Hepatic stellate cell (primary cell): Measurements from ENCODE around the gene PDCD10.
A peak's percentile ranks its signal among the peaks of the same experiment; 100 is the strongest.

Experiments
- DNase-seq: peaks from one replicate; pipeline ENCODE4 v3.0.0; 2011; ENCODE audit warnings: low spot score

The PDCD10 gene

DNA sequence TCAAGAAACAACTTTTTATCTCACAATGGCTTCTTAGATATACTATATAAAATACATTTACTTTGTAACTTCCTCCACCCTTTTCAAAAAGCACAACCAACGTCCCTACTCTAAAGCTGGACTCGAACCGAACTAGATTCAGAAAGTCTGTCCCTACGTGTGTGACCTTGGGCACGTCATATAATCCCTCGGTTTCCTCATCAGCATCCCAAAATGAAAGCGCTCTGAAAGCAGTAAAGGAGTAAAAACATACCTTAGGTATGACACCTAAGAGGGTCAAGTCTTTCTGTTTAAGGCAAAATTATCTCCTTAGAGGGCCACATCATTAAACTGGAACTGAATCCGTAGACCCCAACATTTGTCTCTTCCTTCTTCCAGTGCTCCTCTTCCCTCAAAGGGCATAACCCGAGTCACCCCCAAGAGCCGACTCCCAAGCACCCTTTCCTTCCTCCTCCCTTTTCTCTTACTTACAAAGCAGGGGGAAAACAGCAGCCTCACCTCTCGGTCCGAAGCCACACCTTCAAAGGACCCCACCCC lies 663 bp downstream of the PDCD10 start:
- DNase-seq, result no peak

DNA sequence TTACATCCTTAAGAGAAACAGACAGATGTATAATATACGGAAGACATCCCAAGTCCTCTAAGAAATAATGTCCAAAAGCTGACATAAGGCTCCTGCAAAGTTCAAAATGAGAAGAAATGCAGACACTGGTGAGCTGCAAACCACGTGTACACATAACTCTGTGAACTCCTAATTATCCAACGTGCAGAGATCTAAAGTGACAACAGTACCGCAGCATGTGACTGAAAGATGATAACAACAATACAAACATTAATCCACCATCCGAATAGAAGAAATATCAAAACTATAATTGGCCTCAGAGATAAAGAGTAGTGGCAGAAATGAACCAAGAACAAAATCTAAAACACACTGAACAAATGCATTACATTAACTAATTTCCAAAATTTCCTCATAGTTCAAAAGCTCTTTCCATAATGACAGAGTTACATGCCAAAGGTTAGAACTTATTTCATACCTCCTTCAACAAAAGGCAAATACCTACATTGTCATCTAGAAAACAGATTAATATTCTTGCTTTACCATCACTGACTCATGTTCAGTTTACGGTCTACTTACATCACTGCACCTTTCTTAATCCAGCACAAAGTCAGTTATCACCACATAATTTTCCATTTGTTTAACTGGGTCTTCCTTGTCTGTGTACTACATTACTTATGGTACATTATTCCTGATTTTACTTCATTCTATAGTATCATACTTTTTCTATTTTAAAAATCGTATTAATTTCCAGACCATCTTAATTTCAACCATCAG lies 2.2 kb downstream of the PDCD10 start:
- no peak for DNase-seq

DNA sequence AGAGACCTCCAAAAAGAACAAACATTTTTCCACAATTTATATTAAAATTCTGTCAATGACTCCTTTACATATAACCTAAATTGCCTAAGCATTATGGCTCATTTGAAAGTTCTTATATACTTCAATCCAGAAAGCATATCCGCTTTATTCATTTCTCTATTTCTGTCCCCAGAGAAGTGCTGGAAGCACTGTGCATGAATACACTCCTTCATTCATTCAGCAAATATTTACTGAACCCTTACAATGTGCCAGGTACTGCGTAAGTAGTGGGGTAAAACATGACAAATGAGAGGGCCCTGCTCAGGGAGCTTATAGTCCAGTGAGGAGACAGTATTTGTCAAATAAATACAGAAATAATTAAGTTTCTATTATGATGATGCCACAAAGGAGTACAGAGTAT lies 3.3 kb downstream of the PDCD10 start:
- no peak for DNase-seq

DNA sequence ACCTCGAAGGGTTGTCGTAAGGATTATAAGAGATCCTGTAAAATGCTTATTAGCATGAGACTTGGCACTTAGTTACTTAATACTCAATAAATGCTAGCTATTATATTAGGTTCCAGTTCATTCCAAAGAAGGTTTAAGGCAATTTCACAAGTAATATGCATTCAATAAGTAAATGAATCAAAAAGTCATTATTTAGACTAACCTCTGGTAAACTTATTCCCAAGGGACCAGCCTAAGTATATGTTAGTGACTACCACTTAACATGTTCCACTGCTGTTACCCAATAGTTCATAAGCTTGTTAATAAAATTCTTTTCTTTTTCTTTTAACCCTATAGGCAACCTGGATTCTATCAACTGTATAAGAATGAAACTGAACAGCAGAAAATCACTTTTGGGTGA lies 5.1 kb downstream of the PDCD10 start:
- DNase-seq, result no peak

DNA sequence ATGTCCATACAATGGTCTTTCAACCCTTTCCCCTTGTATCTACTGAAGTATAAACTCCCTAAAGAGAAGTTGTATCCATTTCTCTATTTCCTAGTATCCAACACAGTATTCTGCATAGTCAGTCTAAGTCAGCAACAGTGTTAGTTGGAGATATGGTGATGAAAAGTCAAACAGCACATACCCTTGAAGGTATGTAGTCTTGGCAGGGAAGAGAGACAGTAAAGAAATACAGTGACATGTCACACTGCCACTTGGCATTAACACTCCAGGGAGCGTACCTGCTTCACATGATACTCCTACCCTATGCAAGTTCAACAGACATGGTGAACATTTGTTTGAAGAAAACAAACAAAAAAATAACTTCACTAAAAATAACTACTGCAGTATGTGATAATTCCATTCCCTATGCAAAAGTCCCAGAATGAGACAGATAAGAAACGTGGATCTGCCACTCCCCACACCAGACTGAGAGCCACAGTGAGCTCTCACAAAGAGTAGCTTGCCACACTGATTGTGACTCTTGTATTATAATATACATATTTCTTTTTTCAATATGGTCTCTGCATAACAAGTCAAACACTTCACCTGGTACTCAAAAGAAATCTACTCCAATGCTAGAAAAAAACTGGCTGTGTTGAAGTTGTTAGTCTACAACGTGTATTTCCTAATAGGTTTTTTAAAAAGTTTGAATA lies 5.9 kb downstream of the PDCD10 start:
- no peak for DNase-seq

DNA sequence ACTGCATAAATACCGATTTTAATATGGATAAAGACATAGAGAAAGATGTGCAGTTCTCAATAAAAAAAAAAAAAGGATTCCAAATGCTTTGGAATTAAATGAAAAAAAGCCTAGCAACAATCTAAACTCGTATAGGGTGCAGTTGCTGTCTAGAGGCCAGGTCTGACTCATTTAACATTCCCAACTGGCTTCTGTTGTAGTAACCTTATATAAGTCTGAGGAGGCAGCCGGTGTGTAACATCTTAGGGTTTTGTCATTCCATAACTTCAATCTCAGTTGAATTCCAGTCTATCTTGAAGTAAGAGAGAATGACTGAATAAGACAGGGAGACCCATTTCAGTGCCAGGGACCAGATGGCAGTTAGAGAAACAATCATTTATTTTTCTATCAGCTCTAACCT lies 6.5 kb downstream of the PDCD10 start:
- DNase-seq, result peak; percentile 54

DNA sequence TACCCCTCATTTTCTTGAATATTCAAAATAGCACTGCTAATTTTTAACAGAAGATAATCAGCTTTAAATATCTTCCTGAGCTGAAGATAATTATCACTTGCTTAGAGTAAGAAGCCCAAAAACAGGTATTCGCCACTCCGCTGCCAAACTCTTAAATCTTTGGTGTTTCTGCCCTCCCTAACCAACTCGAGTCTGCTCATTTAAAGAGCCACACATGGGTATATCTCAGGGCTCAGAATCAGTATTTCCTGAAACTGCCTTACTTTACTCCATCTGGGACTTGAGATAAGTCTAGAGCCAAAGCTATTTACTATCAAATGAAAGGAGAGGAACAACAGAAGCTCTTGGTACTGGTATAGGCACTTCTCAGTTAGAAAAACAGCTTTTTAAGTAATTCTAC lies 10.8 kb downstream of the PDCD10 start:
- DNase-seq, result no peak

DNA sequence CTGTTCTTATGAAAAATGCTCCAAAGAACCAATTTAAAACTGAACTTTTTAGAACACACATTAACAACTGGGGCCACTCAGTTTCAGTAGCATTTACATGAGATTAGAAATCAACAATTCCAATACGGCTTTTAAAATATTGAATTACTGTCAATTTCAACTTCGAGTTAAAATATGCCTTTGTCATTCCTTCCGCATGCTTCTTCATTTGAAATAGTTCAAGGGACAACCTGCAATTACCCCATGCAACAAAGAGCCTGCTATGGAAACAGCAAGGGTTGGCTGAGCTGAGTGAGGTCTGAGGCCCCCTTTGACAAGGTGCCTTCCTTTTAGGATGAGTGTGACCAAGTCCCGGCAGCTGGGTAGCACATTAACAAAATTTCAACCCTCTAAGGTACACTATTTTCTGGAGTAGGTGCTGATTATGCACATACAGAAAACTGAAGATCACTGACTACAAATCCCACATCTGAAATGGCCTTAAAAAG lies 11.6 kb downstream of the PDCD10 start:
- no peak for DNase-seq

DNA sequence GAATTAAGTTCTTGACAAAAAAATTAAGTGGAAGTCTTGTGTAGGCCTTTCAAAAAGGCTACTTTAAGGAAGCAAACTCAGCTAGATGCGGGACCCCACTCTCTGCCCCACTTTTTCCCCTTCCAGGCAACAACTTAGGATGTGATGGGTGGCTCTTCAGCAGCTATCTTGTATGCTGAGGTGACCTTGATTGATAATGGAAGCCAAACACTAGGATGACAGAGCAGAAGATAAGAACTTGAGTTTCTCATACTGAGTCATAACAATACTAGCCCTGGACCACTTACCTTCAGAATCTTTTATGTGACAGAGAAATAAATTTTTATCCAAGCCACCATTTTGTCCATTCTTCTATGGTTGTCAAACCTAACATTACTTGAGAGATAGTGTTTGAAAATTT lies 16.1 kb downstream of the PDCD10 start:
- DNase-seq, result no peak

DNA sequence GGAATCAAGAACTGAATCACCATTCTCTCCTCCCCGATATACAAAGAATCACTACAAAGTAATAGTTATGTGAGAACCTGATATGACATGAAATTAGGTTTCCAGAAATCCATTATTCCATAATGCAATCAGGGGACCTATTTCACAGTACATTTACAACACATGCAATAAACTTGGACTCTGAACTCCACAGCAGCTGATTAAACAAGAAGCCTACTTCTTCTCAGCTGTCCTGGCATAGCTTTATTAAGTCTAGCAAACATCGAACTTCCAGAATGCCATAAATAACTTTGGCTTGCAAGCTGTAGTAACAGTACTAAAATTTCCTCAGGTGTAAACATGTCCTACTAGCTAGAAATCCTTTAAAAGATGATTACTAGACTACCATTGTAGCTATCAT lies 17.8 kb downstream of the PDCD10 start:
- no peak for DNase-seq

DNA sequence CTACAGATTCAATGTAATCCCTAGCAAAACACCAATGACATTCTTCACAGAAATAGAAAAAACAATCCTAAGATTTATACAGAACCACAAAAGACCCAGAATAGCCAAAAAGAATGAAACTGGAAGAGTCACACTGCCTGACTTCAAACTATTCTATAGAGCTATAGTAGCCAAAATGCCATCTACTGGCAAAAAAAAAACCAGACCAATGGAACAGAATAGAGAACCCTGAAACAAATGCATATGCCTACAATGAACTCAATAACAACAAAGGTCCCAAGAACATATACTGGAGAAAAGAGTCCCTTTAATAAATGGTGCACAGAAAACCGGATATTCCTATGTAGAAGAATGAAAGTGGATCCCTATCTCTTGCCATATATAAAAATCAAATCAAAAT lies 19.8 kb downstream of the PDCD10 start:
- no peak for DNase-seq

DNA sequence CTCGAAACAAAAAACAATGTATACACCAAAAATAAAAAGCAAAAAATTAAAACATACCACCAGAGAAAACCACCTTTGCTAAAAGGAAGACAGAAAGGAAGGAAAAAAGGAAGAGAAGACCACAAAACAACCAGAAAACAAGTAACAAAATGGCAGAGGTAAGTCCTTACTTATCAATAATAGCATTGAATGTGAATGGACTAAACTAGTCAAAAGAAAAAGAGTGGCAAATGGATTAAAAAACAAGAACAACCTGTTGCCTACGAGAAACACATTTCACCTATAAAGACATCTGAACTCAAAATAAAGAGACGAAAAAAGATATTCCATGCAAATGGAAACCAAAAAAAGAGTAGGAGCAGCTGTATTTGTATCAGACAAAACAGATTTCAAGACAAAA lies 22.2 kb downstream of the PDCD10 start:
- DNase-seq, result no peak

DNA sequence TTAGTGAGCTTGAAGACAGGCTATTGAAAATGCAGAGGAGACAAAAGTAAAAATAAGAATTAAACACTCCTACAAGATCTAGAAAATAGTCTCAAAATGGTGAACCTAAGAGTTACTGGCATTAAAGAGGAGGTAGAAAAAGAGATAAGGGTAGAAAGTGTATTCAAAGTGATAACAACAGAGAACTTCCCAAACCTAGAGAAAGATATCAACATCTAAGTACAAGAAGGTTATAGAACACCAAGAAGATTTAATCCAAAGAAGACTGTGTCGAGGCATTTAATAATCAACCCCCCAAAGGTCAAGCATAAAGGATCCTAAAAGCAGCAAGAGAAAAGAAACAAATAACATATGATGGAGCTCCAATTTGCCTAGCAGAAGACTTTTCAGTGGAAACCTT lies 23.3 kb downstream of the PDCD10 start:
- no peak for DNase-seq

DNA sequence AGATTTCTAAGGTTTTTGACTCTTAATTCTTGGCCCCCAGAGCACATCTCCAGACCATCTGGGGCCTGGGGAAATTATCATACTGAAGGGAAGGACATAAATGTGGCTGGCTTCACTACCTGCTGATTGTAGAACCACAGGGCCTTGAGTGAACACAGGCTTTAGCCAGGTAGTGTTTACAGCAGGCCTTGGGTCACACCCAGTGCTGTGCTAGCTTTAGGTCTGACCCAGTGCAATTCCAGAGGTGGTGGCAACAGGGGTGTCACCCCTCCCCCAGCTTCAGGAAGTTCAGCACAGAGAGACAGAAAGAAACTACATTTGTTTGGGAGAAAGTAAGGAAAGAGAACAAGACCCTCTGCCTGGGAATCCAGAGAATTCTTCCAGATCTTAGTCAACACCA lies 24.1 kb downstream of the PDCD10 start:
- no peak for DNase-seq

DNA sequence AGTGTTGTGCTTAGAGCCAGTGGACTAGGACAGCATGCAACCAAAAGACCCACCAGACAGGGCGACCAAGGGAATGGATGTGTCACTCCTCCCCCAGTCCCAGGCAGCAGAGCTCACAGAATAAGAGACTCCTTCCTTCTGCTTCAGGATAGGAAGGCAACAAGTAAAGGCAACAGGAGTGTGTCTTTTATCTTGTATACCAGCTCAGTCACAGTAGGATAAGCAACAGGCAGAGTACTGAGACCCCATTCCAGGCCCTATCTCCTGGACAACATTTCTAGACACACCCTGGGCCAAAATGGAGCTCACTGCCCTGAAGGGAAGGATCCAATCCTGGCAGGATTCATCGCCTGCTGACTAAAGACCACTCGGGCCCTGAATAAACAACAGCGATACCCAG lies 25.0 kb downstream of the PDCD10 start:
- DNase-seq, result no peak

DNA sequence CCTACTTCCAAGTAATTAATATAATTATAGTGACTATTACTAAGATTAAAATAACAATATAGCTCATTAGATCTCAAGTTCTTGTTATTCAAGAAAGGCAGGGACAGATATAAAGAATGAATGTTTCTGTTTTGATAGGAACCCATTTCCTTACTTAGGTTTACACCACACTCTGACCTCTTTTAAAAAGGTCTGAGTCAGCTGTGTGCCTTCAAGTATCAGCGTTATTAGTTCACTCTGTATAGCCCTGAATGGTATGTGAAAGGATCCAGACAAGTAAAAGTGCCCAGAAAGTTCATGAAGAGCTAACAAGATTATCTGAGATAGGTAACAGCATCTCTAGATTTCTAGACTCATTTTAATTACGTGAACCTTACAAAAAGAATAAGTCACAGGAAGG lies 28.9 kb downstream of the PDCD10 start:
- peak; percentile 7 for DNase-seq

DNA sequence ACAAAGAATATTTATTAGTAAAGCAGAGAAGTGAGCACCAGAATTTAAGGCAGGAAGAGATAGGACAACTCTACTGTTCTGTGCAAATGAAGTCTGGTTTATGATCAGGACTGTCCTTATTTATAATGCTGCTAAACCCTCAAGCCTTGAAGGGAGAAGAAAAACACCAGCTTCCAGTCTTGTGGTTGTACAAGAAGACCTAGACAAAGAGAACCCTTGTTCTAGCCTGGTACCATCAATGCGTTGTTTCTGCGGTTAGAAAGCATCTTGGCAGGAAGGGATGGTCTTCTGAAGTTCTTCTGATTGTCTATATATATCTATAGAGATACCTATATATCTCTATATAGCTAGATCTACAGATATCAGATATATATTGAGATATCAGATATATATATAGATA lies 33.8 kb downstream of the PDCD10 start:
- DNase-seq, result no peak

DNA sequence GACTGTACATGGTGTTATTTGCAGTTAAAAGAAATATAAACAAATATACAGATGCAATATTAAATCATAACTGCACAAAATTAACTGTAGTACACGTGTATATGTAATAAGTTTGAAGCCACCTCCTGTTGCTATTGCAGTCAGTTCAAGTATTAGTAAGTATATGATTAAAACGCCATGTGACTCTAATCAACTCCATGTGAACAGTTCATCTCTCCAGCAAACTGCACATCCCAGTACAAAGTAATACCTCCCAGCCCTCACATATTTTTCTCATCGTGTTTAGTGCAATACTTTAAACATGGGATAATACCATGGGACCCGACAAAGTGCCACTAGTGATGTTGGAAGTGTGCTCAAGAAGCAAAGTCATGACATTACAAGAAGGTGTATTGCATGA lies 34.6 kb downstream of the PDCD10 start:
- no peak for DNase-seq

DNA sequence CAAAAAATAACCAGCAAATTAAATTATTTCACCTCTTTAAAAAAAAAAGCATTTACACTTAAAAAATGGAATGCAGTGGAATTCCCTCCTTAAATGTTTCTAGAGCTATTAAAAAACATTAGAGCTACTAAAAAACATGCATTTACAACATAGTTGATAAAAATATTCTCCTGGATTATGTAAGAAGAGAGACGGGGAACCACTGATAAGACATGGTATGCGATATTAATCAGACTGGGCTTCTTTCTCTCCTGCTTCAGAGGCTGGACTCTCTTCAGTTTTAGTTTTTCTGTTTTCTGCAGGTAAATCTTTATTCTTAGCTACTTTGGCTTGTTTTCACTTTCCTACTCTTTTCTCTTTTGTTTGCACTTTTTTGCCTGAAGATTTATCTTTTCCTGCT lies 40.6 kb downstream of the PDCD10 start:
- no peak for DNase-seq

DNA sequence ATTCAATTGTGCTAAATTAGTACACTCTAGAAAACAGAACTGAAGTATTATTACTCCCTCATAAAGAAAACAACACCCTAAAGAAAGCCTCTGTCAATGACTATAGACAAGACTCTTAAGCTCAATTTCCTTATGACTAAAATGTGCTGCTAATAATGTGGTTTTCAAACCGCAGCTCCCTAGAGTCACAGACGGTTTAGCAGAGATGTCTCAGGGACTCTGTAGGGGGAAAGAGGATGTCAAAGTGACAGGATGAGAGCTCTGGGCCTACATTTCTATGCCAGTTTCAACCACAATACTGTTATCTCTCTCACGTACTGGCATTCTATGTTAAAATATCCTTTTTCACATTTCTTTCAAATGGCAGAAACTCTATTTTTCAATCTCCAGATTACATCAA lies 43.3 kb downstream of the PDCD10 start:
- no peak for DNase-seq

DNA sequence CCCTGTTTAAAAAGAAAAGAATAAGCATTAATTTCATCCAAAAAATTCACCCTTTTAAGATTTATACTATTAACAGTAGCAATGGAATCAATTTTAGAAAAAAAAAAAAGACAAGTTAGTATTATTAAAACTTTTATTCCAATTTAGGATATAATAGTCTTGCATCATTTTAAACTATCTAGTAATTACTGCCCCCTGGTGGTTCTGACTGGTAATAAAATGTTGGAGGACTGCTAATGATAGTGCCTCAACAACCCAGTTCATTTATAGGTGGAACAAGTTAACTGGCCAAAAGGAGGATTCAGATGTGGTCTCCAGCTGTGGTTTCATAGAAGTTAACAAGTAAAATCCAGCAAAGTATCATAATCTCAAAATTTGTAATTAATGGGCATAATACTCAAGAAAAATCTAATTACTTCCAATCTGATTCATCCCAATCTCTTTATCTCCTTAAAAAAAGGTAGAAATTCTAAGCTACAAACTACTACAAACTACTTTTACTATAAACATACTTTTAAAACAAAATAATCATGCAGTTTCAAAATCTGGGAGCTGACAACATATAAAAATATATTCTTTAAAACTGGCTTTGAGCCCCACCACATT lies 50.2 kb downstream of the PDCD10 start:
- DNase-seq, result peak; percentile 9

DNA sequence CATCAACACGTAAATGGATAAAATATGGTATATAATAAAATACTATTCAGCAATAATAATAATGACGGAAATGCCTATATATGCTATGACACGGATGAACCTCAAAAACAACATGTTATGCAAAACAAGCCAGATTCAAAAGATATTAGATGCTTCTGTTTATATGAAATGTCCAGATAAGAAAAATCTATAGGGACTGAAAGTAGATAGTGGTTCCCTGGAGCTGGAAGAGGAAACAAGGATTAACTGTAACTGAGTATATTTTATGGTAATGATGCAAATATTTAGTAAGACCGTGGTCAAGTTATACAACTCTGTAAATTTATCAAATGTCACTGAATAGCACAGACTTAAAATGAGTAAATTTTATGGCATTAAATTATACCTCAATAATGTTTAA lies 55.2 kb downstream of the PDCD10 start:
- DNase-seq, result no peak

DNA sequence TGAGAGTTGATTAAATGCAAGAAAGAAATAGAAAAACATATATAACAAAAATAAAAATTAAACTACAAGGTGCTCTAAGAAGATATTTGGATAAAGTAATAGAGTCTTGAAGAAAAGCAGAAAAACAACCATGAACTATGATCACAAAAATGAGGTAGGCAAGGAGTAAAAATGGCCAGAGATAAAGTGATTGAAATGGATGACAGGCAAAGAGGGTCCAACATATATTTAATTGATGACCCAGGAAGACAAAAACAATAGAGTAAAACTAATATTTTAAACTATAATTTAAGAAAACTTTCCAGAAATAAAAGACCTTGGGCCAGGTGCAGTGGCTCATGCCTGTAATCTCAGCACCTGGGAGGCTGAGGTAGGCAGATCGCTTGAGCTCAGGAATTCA lies 58.8 kb downstream of the PDCD10 start:
- no peak for DNase-seq
